Neuronal stem cell (in vitro differentiated cells): ENCODE measurements around the gene ARHGDIB.

Source experiments
- DNase-seq: peaks from one replicate; pipeline ENCODE4 v3.0.0-alpha.2; 2013; ENCODE audit warnings: low spot score
- H2AFZ ChIP-seq: one replicate; pipeline ENCODE4 v1.6.1; 2013; ENCODE audit warnings: mild to moderate bottlenecking, low read length, inconsistent platforms
- H2AK5ac ChIP-seq: 2 replicates; pipeline ENCODE4 v1.6.1; 2013; ENCODE audit warnings: low read depth, mild to moderate bottlenecking, inconsistent platforms, low read length, moderate library complexity, mixed read lengths
- H2BK120ac ChIP-seq: 2 replicates; pipeline ENCODE4 v1.6.1; 2013; ENCODE audit warnings: low read depth, mild to moderate bottlenecking, inconsistent platforms, low read length, moderate library complexity, mixed read lengths
- H2BK12ac ChIP-seq: one replicate; pipeline ENCODE4 v1.6.1; 2013; ENCODE audit warnings: low read length, inconsistent platforms
- H2BK15ac ChIP-seq: 2 replicates; pipeline ENCODE4 v1.6.1; 2013; ENCODE audit warnings: mild to moderate bottlenecking, low read length, inconsistent platforms, mixed read lengths
- H2BK5ac ChIP-seq: one replicate; pipeline ENCODE4 v1.6.1; 2013; ENCODE audit warnings: inconsistent platforms, mild to moderate bottlenecking, low read length, moderate library complexity
- H3K14ac ChIP-seq: one replicate; pipeline ENCODE4 v1.6.1; 2013; ENCODE audit warnings: low read length, inconsistent platforms
- H3K18ac ChIP-seq: 2 replicates; pipeline ENCODE4 v1.6.1; 2013; ENCODE audit warnings: low read length, inconsistent platforms
- H3K23ac ChIP-seq: 2 replicates; pipeline ENCODE4 v1.6.1; 2013; ENCODE audit warnings: low read depth, mild to moderate bottlenecking, mixed read lengths, low read length, inconsistent platforms; ENCODE audit not compliant: poor library complexity
- H3K27ac ChIP-seq: replicated peaks from 3 replicates; pipeline ENCODE4 v1.5.1; 2013; ENCODE audit warnings: low read length, inconsistent platforms
- H3K27me3 ChIP-seq, 3 experiments: 2 replicates each; pipeline ENCODE4 v1.6.1; 2013; ENCODE audit warnings: low read length in 3 of 3, mild to moderate bottlenecking in 2 of 3, inconsistent platforms in 1 of 3, low read depth in 1 of 3, mixed read lengths in 1 of 3, moderate library complexity in 1 of 3; ENCODE audit not compliant: control insufficient read depth in 3 of 3, insufficient read depth in 3 of 3
- H3K36me3 ChIP-seq, 2 donors: replicated peaks in 1 of 2; 2 replicates each; pipeline ENCODE4 v1.6.1; 2013; ENCODE audit warnings: low read length in 2 of 2; ENCODE audit not compliant: control insufficient read depth in 2 of 2, insufficient read depth in 2 of 2
- H3K4ac ChIP-seq: 2 replicates; pipeline ENCODE4 v1.6.1; 2013; ENCODE audit warnings: inconsistent platforms, mild to moderate bottlenecking, low read length, moderate library complexity
- H3K4me1 ChIP-seq, 2 donors: 1 replicate in 1 of 2; 2 replicates in 1 of 2; pipeline ENCODE4 v1.6.1; 2013; ENCODE audit warnings: low read length in 2 of 2, low read depth in 1 of 2; ENCODE audit not compliant: control insufficient read depth in 2 of 2, insufficient read depth in 1 of 2
- H3K4me2 ChIP-seq: one replicate; pipeline ENCODE4 v1.6.1; 2013; ENCODE audit warnings: mild to moderate bottlenecking, low read length, inconsistent platforms; ENCODE audit not compliant: insufficient read depth, poor library complexity, severe bottlenecking
- H3K4me3 ChIP-seq, 2 donors: 2 replicates each; pipeline ENCODE4 v1.5.1; 2013; ENCODE audit warnings: low read length in 2 of 2, mild to moderate bottlenecking in 2 of 2, inconsistent platforms in 1 of 2, moderate library complexity in 1 of 2
- H3K79me1 ChIP-seq: one replicate; pipeline ENCODE4 v1.6.1; 2013; ENCODE audit warnings: low read depth, mild to moderate bottlenecking, inconsistent platforms, low read length, moderate library complexity
- H3K9ac ChIP-seq: one replicate; pipeline ENCODE4 v1.6.1; 2013; ENCODE audit warnings: mild to moderate bottlenecking, low read depth, low read length, inconsistent platforms; ENCODE audit not compliant: poor library complexity
- H3K9me3 ChIP-seq, 2 donors: replicated peaks in 1 of 2; 2 replicates each; pipeline versions ENCODE3 to v1.6.1; 2013; ENCODE audit warnings: low read length in 2 of 2, mild to moderate bottlenecking in 2 of 2, inconsistent platforms in 1 of 2, low read depth in 1 of 2, mixed read lengths in 1 of 2, moderate library complexity in 1 of 2; ENCODE audit not compliant: control insufficient read depth in 2 of 2, insufficient read depth in 1 of 2
- H4K8ac ChIP-seq: one replicate; pipeline ENCODE4 v1.6.1; 2013; ENCODE audit warnings: low read depth, mild to moderate bottlenecking, inconsistent platforms, low read length, moderate library complexity
- H4K91ac ChIP-seq: one replicate; pipeline ENCODE4 v1.6.1; 2013; ENCODE audit warnings: low read length, low read depth, mild to moderate bottlenecking, inconsistent platforms; ENCODE audit not compliant: poor library complexity
- WGBS, 2 donors: extraction: QIAGEN DNeasy Blood & Tissue Kit; methylation state at CpG; one replicate each; pipeline ENCODE4 v1.1.7; 2013; ENCODE audit warnings: missing lambda C conversion rate in 2 of 2, mixed read lengths in 1 of 2; ENCODE audit not compliant: insufficient read length in 2 of 2, insufficient replicate concordance in 1 of 2; ENCODE audit errors: extremely low coverage in 2 of 2; 5-methylcytosine and 5-hydroxymethylcytosine counted together

Gene ARHGDIB

DNA sequence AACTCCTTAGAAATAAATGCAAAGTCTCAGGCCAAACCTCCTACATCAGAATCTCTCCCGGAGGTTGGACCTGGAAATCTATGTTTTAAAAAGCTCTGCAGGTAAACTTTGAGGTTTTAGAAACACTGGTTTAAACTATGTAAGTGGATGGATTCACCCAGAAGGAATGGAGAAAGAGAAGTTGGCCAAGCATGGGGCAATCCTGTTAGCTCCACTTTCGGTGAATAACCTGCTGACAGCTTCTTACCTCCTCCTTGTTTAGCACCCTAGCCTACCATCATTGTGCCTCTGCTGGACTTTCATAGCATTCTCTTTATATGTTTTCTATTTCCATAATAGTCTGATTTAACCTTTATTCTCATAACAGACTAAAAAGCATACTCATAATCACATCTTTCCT is 3.0 kb upstream of the ARHGDIB start:
- Histone ChIP-seq H2AK5ac (no peak overlapping the region), H2BK5ac (no peak overlapping the region), H4K8ac (no peak overlapping the region), H3K9ac (no peak overlapping the region), H3K27ac (no peak overlapping the region), H3K23ac (no peak overlapping the region), H2BK120ac (no peak overlapping the region), H3K36me3 (no peaks in the 10 kb centered on the region), H3K4me2 (no peak overlapping the region), H3K79me1 (no peaks in the 10 kb centered on the region), H4K91ac (no peak overlapping the region), H2BK15ac (no peak overlapping the region), H2BK12ac (no peak overlapping the region), H3K27me3 (no peaks in the 10 kb centered on the region), H3K9me3 (no peaks in the 10 kb centered on the region), H3K4ac (no peak overlapping the region), H3K4me1 (no peaks in the 10 kb centered on the region), H3K4me3 (no peak overlapping the region), H2AFZ (no peak overlapping the region), H3K14ac (no peak overlapping the region), H3K18ac (no peak overlapping the region)
- WGBS, 2 donors: no CpG with 5 or more reads among the region's 2 CpGs
- no peak for DNase-seq

DNA sequence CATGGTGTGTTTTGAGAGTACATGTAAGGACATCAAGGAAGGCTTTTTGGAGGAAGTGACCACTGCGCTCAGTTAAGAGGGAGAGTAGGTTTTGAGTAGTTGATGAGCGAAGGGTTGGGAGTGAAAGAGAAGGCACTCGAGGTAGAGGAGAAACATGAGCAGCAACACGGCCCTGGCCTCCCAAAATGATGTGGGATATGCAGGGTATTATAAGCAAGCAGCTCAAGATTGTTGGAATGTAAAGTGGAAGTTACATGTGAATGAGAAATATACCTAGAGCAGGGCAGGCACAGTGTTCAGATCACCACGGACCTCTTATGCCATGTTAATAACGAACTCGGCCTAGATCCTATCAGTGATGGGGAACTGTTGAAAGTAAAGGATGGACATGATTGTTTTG is 2.1 kb upstream of the ARHGDIB start:
- H3K79me1 ChIP-seq: no peaks in the 10 kb centered on the region
- H3K4me2 ChIP-seq: no peak overlapping the region
- DNase-seq: no peak
- no peaks in the 10 kb centered on the region for H3K27me3 ChIP-seq
- no peak overlapping the region for H2BK15ac ChIP-seq
- H3K18ac ChIP-seq: no peak overlapping the region
- no peak overlapping the region for H2BK5ac ChIP-seq
- WGBS, 2 donors: 100% methylated on average over 2 of the region's 7 CpGs; no CpG with 5 or more reads in 1 of the 2 donors
- H3K4me3 ChIP-seq: no peak overlapping the region
- H2BK120ac ChIP-seq: no peak overlapping the region
- H4K91ac ChIP-seq: no peak overlapping the region
- H3K4me1 ChIP-seq: no peaks in the 10 kb centered on the region
- H3K23ac ChIP-seq: no peak overlapping the region
- H3K9ac ChIP-seq: no peak overlapping the region
- no peaks in the 10 kb centered on the region for H3K36me3 ChIP-seq
- no peaks in the 10 kb centered on the region for H3K9me3 ChIP-seq
- no peak overlapping the region for H2AFZ ChIP-seq
- no peak overlapping the region for H2BK12ac ChIP-seq
- no peak overlapping the region for H4K8ac ChIP-seq
- H3K14ac ChIP-seq: no peak overlapping the region
- no peak overlapping the region for H3K4ac ChIP-seq
- H3K27ac ChIP-seq: no peak overlapping the region
- H2AK5ac ChIP-seq: no peak overlapping the region

DNA sequence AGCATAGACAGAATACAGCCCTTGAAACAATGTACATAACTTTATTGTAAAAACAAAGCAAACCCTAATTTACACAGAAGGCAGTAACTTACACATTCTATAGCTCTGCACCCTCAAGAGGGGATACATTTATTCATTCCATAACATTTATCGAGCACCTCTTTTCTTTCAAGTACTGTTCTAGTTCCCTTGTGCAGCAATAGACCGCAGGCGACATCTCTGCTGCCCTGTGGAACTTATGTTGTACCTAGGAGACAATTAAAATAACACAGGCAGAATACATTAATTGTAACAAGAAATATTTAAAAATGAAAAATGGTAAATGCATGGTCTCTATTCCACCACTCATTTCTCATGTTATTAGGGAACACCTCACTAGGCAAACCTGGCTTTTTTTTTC is 1.4 kb upstream of the ARHGDIB start:
- H3K14ac ChIP-seq: no peak overlapping the region
- H2BK120ac ChIP-seq: no peak overlapping the region
- H2BK15ac ChIP-seq: no peak overlapping the region
- H2BK5ac ChIP-seq: no peak overlapping the region
- no peak overlapping the region for H2AFZ ChIP-seq
- no peak overlapping the region for H3K4me2 ChIP-seq
- no peaks in the 10 kb centered on the region for H3K36me3 ChIP-seq
- WGBS, 2 donors: no CpG with 5 or more reads among the region's 3 CpGs
- no peaks in the 10 kb centered on the region for H3K79me1 ChIP-seq
- no peaks in the 10 kb centered on the region for H3K27me3 ChIP-seq
- no peak overlapping the region for H4K91ac ChIP-seq
- H3K4me1 ChIP-seq: no peaks in the 10 kb centered on the region
- no peak overlapping the region for H4K8ac ChIP-seq
- H3K4ac ChIP-seq: no peak overlapping the region
- no peak overlapping the region for H3K23ac ChIP-seq
- H3K4me3 ChIP-seq: no peak overlapping the region
- no peak overlapping the region for H2AK5ac ChIP-seq
- no peak for DNase-seq
- no peak overlapping the region for H3K9ac ChIP-seq
- H3K18ac ChIP-seq: no peak overlapping the region
- no peak overlapping the region for H2BK12ac ChIP-seq
- no peak overlapping the region for H3K27ac ChIP-seq
- no peaks in the 10 kb centered on the region for H3K9me3 ChIP-seq

DNA sequence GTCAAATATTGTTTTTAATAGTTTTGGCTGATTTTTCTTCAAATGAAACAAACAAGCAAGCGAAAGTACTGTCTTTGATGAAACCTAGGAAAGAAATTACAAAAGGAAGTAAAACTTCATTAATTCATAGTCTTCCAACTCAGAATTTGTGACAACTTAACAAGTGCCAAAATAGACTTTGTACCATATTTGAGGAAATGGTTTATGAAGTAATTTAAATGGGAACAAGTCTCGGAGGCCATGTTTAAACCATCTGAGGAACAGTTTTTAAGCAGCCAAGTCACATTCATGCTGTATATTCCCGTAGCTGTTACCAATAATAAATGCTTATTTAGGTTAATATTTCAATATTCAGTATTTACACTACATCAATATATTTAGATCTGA is 745 bp upstream of the ARHGDIB start:
- H3K4me3 ChIP-seq: no peak overlapping the region
- no CpG with 5 or more reads among the region's 3 CpGs for WGBS, 2 donors
- H4K91ac ChIP-seq: no peak overlapping the region
- H2AK5ac ChIP-seq: no peak overlapping the region
- no peaks in the 10 kb centered on the region for H3K36me3 ChIP-seq
- no peaks in the 10 kb centered on the region for H3K4me1 ChIP-seq
- DNase-seq: no peak
- no peak overlapping the region for H2BK12ac ChIP-seq
- H3K14ac ChIP-seq: no peak overlapping the region
- no peak overlapping the region for H3K27ac ChIP-seq
- H4K8ac ChIP-seq: no peak overlapping the region
- H2AFZ ChIP-seq: no peak overlapping the region
- H2BK15ac ChIP-seq: no peak overlapping the region
- H3K9me3 ChIP-seq: no peaks in the 10 kb centered on the region
- H3K79me1 ChIP-seq: no peaks in the 10 kb centered on the region
- H3K23ac ChIP-seq: no peak overlapping the region
- no peak overlapping the region for H3K18ac ChIP-seq
- no peaks in the 10 kb centered on the region for H3K27me3 ChIP-seq
- H2BK120ac ChIP-seq: no peak overlapping the region
- no peak overlapping the region for H3K4ac ChIP-seq
- H3K9ac ChIP-seq: no peak overlapping the region
- no peak overlapping the region for H2BK5ac ChIP-seq
- no peak overlapping the region for H3K4me2 ChIP-seq
